ENCODE measurements around the gene ASCC1.

- TF ChIP-seq ZNF138 (CRISPR knock-in tag; IDR thresholded peaks at IDR 0.05; ENCODE audit: low read depth) (no peak), KDM1A (CRISPR knock-in tag; IDR thresholded peaks at IDR 0.05) (no peak), THYN1 (CRISPR knock-in tag; IDR thresholded peaks at IDR 0.05; ENCODE audit: borderline replicate concordance, low read depth) (no peak), ZFP36 (IDR thresholded peaks at IDR 0.05; ENCODE audit: borderline replicate concordance, low read depth, low read length, partially characterized antibody) (no peak)
These were observed 48.5 kb upstream of the ASCC1 start for GRCh38 chr10:72264536-72264935.

Data from HepG2 (cell line).